Spleen (tissue), 7 donors: ENCODE data around the gene FKBP4.

Source experiments
- POLR2A ChIP-seq, 3 donors: fragments of 450-650 bp; IDR thresholded peaks; one replicate each; pipeline ENCODE4 v1.5.1; 2017; ENCODE audit warnings: antibody characterized with exemption in 3 of 3, mild to moderate bottlenecking in 1 of 3
- POLR2AphosphoS5 ChIP-seq, 3 donors: sonication (generic); formaldehyde crosslinking; IDR thresholded peaks; one replicate each; pipeline ENCODE4 v1.5.1; 2017; ENCODE audit warnings: antibody characterized with exemption in 3 of 3
- TF ChIP-seq, protein P1 (sequence below), 11 experiments: fragments of 200-600 bp in 7 of 11; fragments of 450-650 bp in 4 of 11; sonication (generic) in 4 of 11; IDR thresholded peaks in 8 of 11; conservative IDR thresholded peaks in 3 of 11; 1 replicate in 7 of 11; 2 replicates in 4 of 11; pipeline versions ENCODE4 v1.4.0 to v1.8.0; 2016 to 2021; ENCODE audit warnings: antibody characterized with exemption in 11 of 11, inconsistent platforms in 4 of 11, mild to moderate bottlenecking in 1 of 11
- donor health status: DM: no; HTN: no; CAD: no; lungs with moderate emphysema.
- donor health status: DM: no; HTN: no; CAD: no.
- donor health status: DM: no; HTN: no; CAD: no.

DNA sequence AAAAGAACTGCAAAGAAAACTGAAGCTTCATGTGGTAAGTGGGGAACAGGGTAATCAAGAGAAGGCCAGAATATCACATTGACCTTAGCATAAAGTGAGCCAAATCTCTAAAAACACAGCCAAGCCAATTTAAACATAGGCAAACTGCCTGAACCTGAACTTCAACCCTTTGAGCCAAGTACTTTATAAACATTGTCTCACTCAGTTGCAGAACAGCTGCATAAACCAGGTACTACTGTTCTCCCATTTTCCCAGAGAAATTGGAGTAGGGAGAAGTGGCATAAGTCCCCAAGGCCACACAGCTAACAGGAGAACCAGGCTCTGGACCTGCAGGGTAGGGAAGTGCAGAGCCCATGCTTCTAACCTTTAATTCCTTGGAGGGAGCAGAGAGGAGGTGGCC lies 30.4 kb upstream of the FKBP4 start:
- TF ChIP-seq, protein P1, sequence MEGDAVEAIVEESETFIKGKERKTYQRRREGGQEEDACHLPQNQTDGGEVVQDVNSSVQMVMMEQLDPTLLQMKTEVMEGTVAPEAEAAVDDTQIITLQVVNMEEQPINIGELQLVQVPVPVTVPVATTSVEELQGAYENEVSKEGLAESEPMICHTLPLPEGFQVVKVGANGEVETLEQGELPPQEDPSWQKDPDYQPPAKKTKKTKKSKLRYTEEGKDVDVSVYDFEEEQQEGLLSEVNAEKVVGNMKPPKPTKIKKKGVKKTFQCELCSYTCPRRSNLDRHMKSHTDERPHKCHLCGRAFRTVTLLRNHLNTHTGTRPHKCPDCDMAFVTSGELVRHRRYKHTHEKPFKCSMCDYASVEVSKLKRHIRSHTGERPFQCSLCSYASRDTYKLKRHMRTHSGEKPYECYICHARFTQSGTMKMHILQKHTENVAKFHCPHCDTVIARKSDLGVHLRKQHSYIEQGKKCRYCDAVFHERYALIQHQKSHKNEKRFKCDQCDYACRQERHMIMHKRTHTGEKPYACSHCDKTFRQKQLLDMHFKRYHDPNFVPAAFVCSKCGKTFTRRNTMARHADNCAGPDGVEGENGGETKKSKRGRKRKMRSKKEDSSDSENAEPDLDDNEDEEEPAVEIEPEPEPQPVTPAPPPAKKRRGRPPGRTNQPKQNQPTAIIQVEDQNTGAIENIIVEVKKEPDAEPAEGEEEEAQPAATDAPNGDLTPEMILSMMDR (IDR thresholded peaks at IDR 0.05 in 8 of 11, conservative IDR thresholded peaks at IDR 0.05 in 3 of 11), result no peak
- TF ChIP-seq POLR2A (IDR thresholded peaks at IDR 0.05) (no peak), POLR2AphosphoS5 (IDR thresholded peaks at IDR 0.05) (no peak)
